Peyer's patch (tissue), 4 donors: ENCODE results near the gene EIF3L. TPM values are rescaled to one million over a fixed set of nuclear protein-coding genes. Genes with fewer than 3 reads are reported as not detected.
A peak's percentile ranks its signal among the peaks of the same experiment; 100 is the strongest.

Source experiments
- DNase-seq, 3 donors: peaks; one replicate each; pipeline ENCODE4 v3.0.0-alpha.2; 2017 to 2019
- H3K27ac ChIP-seq, 4 donors: fragments of 200-600 bp; sonication (generic); one replicate each; pipeline ENCODE4 v1.5.1; 2016 to 2019
- H3K27me3 ChIP-seq, 2 donors: fragments of 200-600 bp; sonication (generic); one replicate each; pipeline ENCODE4 v1.5.1; 2019
- H3K36me3 ChIP-seq, 3 donors: fragments of 200-600 bp; sonication (generic); one replicate each; pipeline ENCODE4 v1.5.1; 2016 to 2019
- H3K4me1 ChIP-seq, 4 donors: fragments of 200-600 bp; sonication (generic); one replicate each; pipeline ENCODE4 v1.5.1; 2016 to 2019
- H3K4me3 ChIP-seq, 4 donors: fragments of 200-600 bp; sonication (generic); 1 replicate in 3 of 4; 2 replicates in 1 of 4; pipeline ENCODE4 v1.5.1; 2016 to 2019; ENCODE audit warnings: mild to moderate bottlenecking in 1 of 4
- H3K9me3 ChIP-seq, 4 donors: fragments of 200-600 bp; sonication (generic); one replicate each; pipeline ENCODE4 v1.5.1; 2016 to 2019; ENCODE audit warnings: mild to moderate bottlenecking in 1 of 4
- CTCF ChIP-seq, 6 experiments: fragments of 450-650 bp in 4 of 6; fragments of 200-600 bp in 2 of 6; sonication (generic) in 1 of 6; IDR thresholded peaks; one replicate each; pipeline ENCODE4 v1.5.1; 2017 to 2019; ENCODE audit warnings: antibody characterized with exemption in 6 of 6, mild to moderate bottlenecking in 3 of 6, moderate library complexity in 1 of 6
- POLR2A ChIP-seq, 2 donors: fragments of 450-650 bp; IDR thresholded peaks; one replicate each; pipeline ENCODE4 v1.5.1; 2017; ENCODE audit warnings: antibody characterized with exemption in 2 of 2, mild to moderate bottlenecking in 2 of 2, moderate library complexity in 2 of 2
- total RNA-seq, 4 donors: library from RNA; depleted of rRNA; stranded (reverse); fragments of >200 nt; gene quantifications; one replicate each; pipeline ENCODE4 v1.1.0, GENCODE V29; 2016

Gene EIF3L
- total RNA-seq, 4 donors from 2014 or later, result 123 to 229 (median 185) TPM

GRCh38 chr22:37843741-37844089, 5.5 kb upstream of the EIF3L start:
- H3K4me3 ChIP-seq, result peak overlapping the region; percentile 74 to 94 (median 92)
- peak in 2 of 3 donors; percentile 35 to 75 for DNase-seq
- peaks cover 0 to 15% (median 3%) of the 10 kb centered on the region in 4 donors for H3K4me1 ChIP-seq
- no peaks in the 10 kb centered on the region for H3K27me3 ChIP-seq
- H3K27ac ChIP-seq, result peak overlapping the region; percentile 86 to 91 (median 88)
- no peak for TF ChIP-seq POLR2A (IDR thresholded peaks at IDR 0.05)
- no peak for TF ChIP-seq CTCF (IDR thresholded peaks at IDR 0.05)
- no peaks in the 10 kb centered on the region for H3K9me3 ChIP-seq
- peaks cover 0 to 14% (median 0%) of the 10 kb centered on the region in 3 donors for H3K36me3 ChIP-seq

DNA sequence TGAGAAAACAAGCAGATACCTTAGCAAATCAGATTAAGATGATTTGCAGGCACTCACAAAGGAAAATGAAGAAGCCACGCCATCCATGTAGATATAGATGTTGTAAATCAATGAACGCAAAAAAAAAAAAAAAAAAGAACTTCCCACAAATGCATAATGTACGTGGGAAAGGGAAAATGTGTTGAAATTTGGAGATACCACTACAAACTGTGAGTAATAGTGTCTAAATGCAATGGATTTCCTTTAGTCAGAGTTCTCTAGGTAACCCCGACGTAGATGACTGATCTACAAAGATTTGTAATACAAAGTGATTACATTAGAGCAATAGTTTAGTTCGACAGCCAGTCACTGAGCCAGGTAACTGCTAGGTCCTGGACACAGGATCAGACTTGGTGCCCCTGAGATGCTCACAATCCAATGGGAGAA, 4.3 kb upstream of the EIF3L start:
- TF ChIP-seq POLR2A (IDR thresholded peaks at IDR 0.05), result no peak
- TF ChIP-seq CTCF (IDR thresholded peaks at IDR 0.05), result no peak
- Histone ChIP-seq H3K9me3 (no peaks in the 10 kb centered on the region), H3K27me3 (no peaks in the 10 kb centered on the region), H3K27ac (peak overlapping the region in 3 of 4 donors; percentile 86 to 91 (median 87)), H3K4me1 (peaks cover 0 to 16% (median 5%) of the 10 kb centered on the region in 4 donors), H3K36me3 (peaks cover 0 to 2% (median 0%) of the 10 kb centered on the region in 3 donors), H3K4me3 (peak overlapping the region; percentile 74 to 94 (median 92))
- DNase-seq, result no peak

- peaks cover 3 to 27% (median 12%) of the 10 kb centered on the region in 4 donors for H3K4me1 ChIP-seq
- H3K36me3 ChIP-seq, result peaks cover 0 to 4% (median 0%) of the 10 kb centered on the region in 3 donors
- H3K27ac ChIP-seq, result no peak overlapping the region
- H3K9me3 ChIP-seq, result no peaks in the 10 kb centered on the region
- TF ChIP-seq CTCF (IDR thresholded peaks at IDR 0.05), result no peak
- TF ChIP-seq POLR2A (IDR thresholded peaks at IDR 0.05), result no peak
- H3K4me3 ChIP-seq, result no peak overlapping the region
- no peaks in the 10 kb centered on the region for H3K27me3 ChIP-seq
- no peak for DNase-seq
Observed at GRCh38 chr22:37846433-37846832, 2.8 kb upstream of the EIF3L start.

DNA sequence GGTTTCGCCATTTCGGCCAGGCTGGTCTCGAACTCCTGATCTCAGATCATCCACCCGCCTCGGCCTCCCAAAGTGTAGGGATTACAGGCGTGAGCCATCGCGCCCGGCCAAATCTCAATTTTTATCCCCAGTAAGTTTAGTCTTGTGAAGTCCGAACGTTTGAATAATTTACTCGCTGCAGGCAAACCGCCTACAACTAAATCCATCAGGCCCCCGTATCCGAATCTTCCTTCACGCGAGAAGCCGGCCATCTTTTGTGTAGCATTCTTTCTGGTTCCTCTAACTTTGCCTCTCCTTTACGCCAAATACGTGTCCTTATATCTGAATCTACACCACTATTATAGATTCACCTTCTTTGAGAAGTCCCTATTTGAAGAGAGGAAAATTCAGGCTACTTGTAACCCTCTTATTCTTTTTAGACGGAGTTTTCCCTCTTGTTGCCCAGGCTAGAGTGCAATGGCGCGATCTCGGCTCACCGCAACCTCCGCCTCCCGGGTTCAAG, 581 bp upstream of the EIF3L start:
- Histone ChIP-seq H3K27ac (peak overlapping the region; percentile 85 to 93 (median 85)), H3K4me1 (peaks cover 3 to 13% (median 8%) of the 10 kb centered on the region in 4 donors), H3K9me3 (no peaks in the 10 kb centered on the region), H3K4me3 (peak overlapping the region; percentile 62 to 96 (median 82)), H3K36me3 (peaks cover 0 to 24% (median 0%) of the 10 kb centered on the region in 3 donors), H3K27me3 (no peaks in the 10 kb centered on the region)
- DNase-seq, result no peak
- no peak for TF ChIP-seq POLR2A (IDR thresholded peaks at IDR 0.05)
- no peak for TF ChIP-seq CTCF (IDR thresholded peaks at IDR 0.05)

DNA sequence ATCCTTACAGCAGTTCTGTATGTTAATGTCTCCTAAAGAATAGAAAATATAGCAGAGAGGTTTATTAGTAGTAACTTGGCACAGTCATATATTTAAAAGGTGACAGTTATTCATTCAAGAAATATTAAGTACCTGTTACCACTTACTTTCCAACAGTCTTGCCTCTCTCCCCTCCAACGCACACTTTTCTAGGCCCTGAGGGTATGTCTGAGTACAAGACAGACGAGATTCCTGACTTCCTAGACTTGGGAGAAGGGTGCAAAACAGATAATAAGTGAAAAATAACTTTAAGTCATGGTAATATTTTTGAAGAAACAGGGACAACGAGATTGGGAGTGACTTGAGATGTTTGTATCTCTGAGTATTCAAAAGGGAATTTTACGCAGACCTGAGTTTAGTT, 1.6 kb downstream of the EIF3L start:
- peaks cover 3 to 13% (median 8%) of the 10 kb centered on the region in 4 donors for H3K4me1 ChIP-seq

More for the DNA sequence above, 1.6 kb downstream of the EIF3L start:
- no peak overlapping the region for H3K4me3 ChIP-seq
- no peaks in the 10 kb centered on the region for H3K9me3 ChIP-seq
- H3K27ac ChIP-seq, result no peak overlapping the region
- no peak for TF ChIP-seq POLR2A (IDR thresholded peaks at IDR 0.05)
- TF ChIP-seq CTCF (IDR thresholded peaks at IDR 0.05), result no peak
- H3K27me3 ChIP-seq, result no peaks in the 10 kb centered on the region
- H3K36me3 ChIP-seq, result peaks cover 0 to 45% (median 0%) of the 10 kb centered on the region in 3 donors
- no peak for DNase-seq
